GM19025 (cell line): ENCODE results near the gene WWOX.

Experiments used
- ATAC-seq: cut with Tn5 transposase; IDR thresholded peaks from one replicate; pipeline ENCODE4 v1.9.1; 2021; ENCODE audit warnings: mild to moderate bottlenecking, low read depth, moderate library complexity; ENCODE audit not compliant: unreplicated experiment

Gene WWOX

GRCh38 chr16:78982096-78982744 is 882.8 kb downstream of the WWOX start:
- ATAC-seq, result no peak

GRCh38 chr16:78984324-78984723 is 884.9 kb downstream of the WWOX start:
- no peak for ATAC-seq

GRCh38 chr16:78984887-78985464 is 885.5 kb downstream of the WWOX start:
- ATAC-seq, result no peak

GRCh38 chr16:78985716-78986605 is 886.5 kb downstream of the WWOX start:
- ATAC-seq, result no peak

GRCh38 chr16:78987666-78988065 is 888.2 kb downstream of the WWOX start:
- ATAC-seq, result no peak

- ATAC-seq, result no peak
These were observed 889.0 kb downstream of the WWOX start for GRCh38 chr16:78988361-78988969.

DNA sequence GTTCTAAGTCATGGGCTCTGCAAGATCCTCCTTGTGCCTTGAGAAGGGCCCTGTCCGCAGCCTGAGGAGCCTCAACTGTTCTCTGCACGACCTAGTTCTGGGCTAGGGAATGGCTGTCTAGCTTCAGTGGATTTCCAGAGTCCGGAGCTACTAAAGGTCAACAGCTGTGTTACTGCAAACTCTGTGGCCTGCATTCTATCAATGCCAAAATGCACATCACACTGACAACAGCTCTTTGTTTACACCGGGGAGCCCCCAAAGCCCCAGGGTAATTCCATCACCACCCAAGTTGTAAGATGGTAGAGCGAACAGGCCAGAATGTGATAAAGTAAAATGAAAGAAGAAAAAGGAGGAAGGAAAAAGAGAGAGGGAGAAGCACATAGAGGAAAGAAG is 890.9 kb downstream of the WWOX start:
- no peak for ATAC-seq

GRCh38 chr16:78992001-78992400 is 892.5 kb downstream of the WWOX start:
- ATAC-seq, result no peak

DNA sequence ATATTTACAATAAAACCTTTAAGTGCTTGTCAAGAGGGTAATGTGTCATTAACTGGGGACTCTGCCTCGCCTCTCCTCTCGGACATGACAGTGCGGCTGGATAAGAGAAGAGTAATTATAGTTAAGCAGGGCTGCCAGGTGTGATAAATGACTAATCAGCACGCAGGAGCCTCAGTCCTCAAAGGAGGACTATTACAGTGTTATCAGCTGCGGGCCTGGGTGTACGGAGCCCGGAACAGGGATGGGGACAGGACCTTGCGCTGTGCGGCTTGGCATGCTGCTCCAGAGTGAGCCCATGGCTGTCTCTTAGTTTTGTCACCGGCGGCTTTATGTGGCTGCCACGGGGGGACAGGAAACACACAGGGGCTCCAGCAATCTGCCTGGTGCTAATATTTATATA is 893.9 kb downstream of the WWOX start:
- no peak for ATAC-seq

- no peak for ATAC-seq
These were observed 894.8 kb downstream of the WWOX start for GRCh38 chr16:78994135-78994745.

GRCh38 chr16:78995441-78995840 is 896.0 kb downstream of the WWOX start:
- ATAC-seq, result no peak

GRCh38 chr16:78996790-78997189 is 897.3 kb downstream of the WWOX start:
- no peak for ATAC-seq

- ATAC-seq, result no peak
These were observed 899.4 kb downstream of the WWOX start for GRCh38 chr16:78998879-78999278.

- no peak for ATAC-seq
These were observed 901.9 kb downstream of the WWOX start for GRCh38 chr16:79001156-79001967.

- ATAC-seq, result no peak
These were observed 903.7 kb downstream of the WWOX start for GRCh38 chr16:79003026-79003609.

DNA sequence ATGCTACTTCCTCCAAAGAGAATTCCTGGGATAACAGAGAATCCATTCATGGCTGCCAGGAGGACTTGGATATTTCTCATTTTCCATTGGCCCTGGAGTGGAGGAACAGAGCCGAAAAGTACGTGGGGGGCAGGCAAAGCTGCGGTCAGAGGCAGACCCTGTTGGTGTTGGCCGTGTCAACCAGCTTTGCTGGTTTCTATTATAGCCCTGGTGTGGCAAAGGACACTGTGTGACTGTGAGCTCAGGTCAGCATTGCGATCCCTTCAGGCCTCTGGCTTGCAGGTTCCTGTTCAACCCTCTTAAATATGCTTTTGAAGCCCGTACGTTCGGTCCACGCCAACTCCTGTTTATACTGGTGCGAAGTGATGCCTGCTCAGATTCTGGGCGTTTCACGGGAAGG is 904.9 kb downstream of the WWOX start:
- no peak for ATAC-seq

- ATAC-seq, result no peak
These were observed 905.6 kb downstream of the WWOX start for GRCh38 chr16:79005096-79005495.

DNA sequence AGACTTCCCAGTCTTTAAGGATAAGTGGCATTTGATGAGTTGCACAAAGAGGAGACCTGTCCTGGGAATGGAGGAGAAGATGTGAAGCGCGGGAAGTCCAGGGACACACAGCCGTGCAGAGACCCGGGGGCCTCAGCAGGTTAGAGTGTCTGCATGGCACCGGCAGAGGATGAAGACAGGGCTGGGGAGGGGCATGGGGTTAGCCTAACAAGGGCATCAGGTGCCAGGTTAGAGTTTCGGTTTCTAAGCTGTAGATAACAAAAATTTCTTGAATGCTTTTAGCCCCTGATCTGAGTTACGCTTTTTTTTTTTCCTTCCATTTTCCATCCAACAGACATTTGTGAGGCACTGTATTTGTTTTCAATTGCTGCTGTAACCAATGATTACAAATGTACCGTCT is 906.8 kb downstream of the WWOX start:
- no peak for ATAC-seq

GRCh38 chr16:79006765-79007164 is 907.3 kb downstream of the WWOX start:
- ATAC-seq, result no peak

DNA sequence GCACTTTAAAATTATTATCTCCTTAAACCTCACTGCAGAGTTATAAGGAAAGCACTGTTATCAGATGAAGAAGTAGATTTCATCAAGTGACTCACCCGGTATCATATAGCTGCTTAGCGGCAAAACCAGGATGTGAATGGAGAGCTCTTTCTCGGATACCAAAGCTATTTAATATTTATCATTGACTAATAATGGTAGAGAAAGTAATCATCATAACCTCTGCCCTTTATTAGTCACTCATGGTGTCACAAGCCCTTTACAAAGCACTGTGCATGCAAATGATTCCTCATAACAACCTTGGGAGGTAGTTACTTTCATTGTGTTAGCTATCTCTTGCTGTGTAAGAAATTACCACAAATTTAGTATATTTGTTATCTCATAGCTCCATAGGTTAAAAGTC is 908.2 kb downstream of the WWOX start:
- no peak for ATAC-seq
